22Rv1 (cell line): ENCODE measurements around the gene ATP2A3.
A peak's percentile ranks its signal among the peaks of the same experiment; 100 is the strongest.

Source experiments
- H3K27ac ChIP-seq: fragments of 450-650 bp; 2 replicates; pipeline ENCODE4 v1.5.1; 2017
- CTCF ChIP-seq: fragments of 450-650 bp; IDR thresholded peaks from 2 replicates; pipeline ENCODE4 v1.5.1; 2017; ENCODE audit warnings: mild to moderate bottlenecking
- ZFX ChIP-seq: fragments of 450-650 bp; IDR thresholded peaks from 2 replicates; pipeline ENCODE4 v1.6.1; 2017; ENCODE audit warnings: antibody characterized with exemption, borderline replicate concordance

Gene ATP2A3

GRCh38 chr17:3947318-3947810 is 16.9 kb downstream of the ATP2A3 start:
- TF ChIP-seq CTCF = no peak
- no peak for TF ChIP-seq ZFX
- no peak overlapping the region for H3K27ac ChIP-seq

GRCh38 chr17:3946711-3947235 is 17.5 kb downstream of the ATP2A3 start:
- no peak overlapping the region for H3K27ac ChIP-seq
- TF ChIP-seq CTCF (no peak), ZFX (no peak)

GRCh38 chr17:3944485-3945388 is 19.5 kb downstream of the ATP2A3 start:
- peak overlapping the region; percentile 32; the same call in 1 of the 2 replicates for H3K27ac ChIP-seq

GRCh38 chr17:3943240-3943891 is 20.9 kb downstream of the ATP2A3 start:
- TF ChIP-seq CTCF (no peak), ZFX (no peak)
- no peak overlapping the region for H3K27ac ChIP-seq

More at GRCh38 chr17:3944485-3945388, 19.5 kb downstream of the ATP2A3 start:
- TF ChIP-seq ZFX = no peak
- no peak for TF ChIP-seq CTCF

- no peak for TF ChIP-seq ZFX
- no peak for TF ChIP-seq CTCF
- H3K27ac ChIP-seq = no peak overlapping the region
Observed at GRCh38 chr17:3940965-3941698, 23.1 kb downstream of the ATP2A3 start.

- H3K27ac ChIP-seq = no peak overlapping the region
- TF ChIP-seq CTCF (no peak), ZFX (no peak)
Observed at GRCh38 chr17:3937359-3937758, 26.9 kb downstream of the ATP2A3 start.
